HG03103 (cell line): ENCODE results near the gene FBXO3.

ENCODE experiments used
- ATAC-seq: cut with Tn5 transposase; IDR thresholded peaks from one replicate; pipeline ENCODE4 v1.9.1; 2021; ENCODE audit warnings: low read depth; ENCODE audit not compliant: unreplicated experiment

The FBXO3 gene

DNA sequence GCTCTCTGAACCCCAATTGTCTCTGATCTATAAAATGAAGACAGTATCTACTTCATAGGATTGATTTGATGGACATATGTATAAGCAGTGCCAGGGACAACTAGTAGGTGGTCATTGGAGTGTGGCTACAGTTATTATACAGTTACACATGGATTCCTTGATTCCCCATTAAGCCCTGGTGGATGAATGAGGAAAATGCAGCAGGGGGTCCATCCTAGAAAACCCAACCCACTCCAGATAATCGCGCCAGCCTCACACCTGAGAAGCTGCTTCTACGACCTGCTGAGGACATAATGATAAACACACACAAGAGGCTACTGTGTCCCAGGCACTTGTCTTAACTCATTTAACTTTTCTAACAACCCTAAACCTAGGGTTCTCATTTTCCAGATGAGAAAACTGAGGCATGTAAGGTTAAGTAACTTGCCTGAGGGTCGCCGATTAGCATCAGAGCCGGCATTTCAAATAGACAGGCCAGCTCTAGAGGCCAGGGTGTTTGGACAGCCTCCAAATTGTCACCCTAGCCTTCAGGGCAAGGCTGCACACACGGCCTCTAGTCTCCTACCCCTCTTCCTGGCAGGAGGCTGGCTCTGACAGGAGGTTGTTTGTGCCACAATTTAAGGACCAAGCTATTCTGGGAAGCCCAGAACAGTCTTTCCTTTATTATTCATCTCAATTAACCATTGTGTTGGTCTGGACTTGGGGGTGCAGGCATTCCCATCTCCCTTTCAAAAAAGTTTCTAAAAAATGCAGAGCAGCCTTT lies 69.9 kb downstream of the FBXO3 start:
- no peak for ATAC-seq

DNA sequence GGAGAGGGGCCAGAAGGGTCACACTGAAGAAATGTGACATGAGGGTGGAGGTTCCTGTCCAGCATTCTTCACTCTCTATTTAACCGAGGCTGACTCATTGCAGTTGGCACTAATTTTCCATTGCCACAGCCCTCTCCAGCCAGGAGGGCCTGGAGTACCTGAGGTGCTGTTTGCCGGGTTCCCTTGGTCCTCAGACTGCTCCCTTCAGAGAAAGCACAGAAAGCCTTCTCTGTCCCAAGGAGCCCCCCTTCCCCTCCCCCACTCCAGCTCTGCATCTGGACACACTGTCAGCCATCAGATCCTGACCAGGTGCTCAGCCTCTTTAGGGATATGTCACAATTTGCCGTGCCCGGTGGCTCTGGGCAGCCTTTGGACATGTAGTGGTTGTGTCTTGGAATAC lies 70.5 kb downstream of the FBXO3 start:
- no peak for ATAC-seq

DNA sequence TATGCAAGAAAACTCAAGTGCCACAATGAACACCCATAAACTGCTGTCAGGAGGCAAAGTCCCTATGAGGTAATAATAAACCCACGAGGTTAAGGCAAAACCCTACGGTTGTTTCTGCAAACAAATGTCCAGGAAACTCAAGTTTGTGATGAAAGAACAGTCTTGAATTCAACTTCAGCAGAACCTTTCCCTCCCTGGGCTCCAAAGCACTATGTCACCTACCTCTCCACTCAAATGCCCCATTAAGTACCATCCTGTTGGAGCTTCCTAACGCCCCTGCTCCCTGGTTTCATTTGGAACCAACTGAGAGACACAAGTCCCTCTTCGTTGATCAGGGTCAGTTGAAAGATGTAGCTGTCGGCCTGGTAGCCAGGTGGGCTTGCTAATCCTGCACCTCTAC lies 71.1 kb downstream of the FBXO3 start:
- ATAC-seq: no peak

DNA sequence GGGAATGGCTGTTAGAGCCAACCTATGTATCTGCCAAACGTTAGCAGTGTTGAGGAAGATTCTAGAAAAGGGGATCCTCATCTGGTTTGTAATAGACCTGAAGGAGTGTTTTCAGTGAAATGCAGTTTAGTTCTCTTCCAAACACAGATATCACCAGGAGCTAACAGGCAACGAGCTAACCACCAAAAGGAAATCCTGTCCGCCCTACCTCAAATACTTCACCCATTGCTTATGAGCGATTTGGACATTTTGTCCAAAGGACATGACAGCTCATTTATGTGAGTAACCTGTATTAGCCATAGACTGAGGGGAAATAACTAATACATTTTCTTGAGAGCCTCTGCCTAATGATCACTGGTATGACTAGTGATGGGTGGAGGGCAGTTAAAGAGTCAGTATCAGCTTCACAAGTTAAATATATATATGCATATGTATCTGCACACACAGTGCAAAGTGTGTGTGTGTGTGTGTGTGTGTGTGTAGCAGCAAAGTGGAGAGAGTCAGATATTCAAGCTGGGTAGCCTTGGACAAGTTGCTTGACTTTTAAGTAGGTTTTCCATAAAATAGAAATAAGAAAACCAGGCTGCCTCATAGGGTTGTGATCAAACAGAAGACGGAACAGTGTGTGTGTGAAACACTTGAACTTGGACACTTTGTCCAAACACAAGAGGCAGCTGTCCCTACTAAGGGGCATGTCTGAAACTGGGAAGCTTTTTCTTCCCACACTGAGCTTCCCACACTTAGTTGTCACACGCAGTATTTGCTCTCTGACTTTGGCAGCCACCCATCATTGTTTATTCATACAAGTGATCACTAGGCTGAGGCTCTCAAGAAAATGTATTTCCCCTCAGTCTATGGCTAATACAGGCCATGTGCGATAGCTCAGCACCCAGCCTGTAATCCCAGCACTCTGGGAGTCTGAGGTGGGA lies 72.8 kb downstream of the FBXO3 start:
- ATAC-seq: no peak

DNA sequence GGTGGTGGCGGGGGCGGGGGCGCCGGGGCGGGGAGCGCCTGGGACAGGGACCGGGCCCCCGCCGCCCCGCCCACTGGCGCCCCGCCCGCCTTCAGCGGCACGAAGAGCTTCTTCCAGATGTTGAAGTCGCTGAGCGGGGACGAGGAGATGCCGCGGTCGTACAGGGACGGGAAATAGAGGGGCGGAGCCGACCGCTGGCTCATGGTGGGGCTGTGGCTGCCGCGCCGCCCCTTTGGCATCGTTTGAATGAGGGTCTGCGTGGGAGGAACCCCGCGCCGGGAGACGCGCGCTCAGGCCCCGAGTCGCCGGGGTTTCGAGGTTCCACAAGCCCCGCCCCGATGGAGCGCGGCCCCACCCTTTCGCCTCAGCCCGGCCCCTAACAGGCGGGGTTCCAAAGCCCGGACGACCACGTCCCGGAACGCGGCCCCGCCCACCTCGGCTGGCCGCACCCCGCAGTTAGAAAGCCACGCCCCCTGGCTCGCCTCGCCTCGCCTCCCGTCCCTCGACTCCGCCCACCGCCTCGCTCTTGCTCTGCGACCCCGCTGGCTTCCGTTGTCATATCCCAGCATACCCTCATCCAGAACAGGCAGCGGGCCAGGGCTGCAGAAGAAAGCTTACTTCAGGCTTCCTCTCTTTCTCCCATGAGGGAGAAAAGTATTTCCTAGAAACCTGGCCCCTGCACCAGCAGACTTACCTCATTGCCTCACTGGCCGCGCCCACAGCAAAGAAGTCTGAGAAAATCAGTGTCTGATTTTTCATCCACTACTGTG lies 73.6 kb downstream of the FBXO3 start, which contains the start of gene C11orf91:
Gene C11orf91 (minus strand): TSS at position 325 of the 770 bp plus-strand sequence. CDS start 86 bp downstream, at position 239.
- peak; percentile 77 for ATAC-seq

DNA sequence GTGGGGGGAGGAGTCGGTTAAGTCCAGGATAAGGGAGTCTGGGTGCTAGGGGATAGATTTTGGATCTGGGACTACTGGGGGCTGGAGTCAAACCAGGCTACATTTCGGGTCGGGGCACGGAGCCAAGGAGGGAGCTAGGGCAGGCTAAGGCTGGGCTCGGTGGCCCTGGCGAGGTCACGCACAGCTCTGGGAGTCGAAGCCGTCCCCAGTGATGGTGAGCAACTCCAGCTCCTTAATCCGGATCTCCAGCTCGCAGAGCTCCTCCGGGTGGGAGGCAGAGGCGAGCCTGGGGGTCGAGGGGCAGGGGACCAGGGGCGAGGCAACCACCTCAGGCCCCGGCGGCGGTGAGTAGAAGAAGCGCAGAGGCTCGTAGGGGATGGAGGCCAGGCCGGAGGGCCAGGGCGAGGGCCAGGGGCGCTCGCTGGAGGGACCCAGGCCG lies 74.2 kb downstream of the FBXO3 start:
- no peak for ATAC-seq

DNA sequence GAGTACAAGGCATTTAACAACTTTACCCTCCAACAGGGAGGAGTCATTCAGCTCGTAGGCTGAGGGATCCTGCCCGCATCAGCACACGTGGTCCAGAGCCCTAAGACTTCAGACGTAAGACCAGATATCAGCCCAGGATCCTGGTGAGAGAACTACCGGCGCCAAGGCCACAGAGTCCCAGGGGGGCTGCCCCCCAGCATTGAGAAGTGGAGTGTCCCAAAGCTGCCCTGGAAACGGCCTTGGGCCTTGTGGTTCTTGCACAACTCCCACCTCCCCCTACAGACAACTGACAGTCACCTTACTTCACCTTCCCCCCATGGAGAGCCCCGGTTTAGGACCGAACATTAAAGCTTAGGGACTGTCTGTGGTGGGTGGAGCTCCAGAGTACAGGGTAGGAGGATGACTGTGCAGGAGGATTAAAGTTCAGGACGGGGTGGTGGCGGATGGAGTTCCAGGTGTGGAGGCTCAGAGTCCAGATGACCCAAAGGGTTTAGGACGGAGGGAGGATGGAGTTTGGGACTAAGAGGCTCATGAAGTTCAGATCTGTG lies 74.7 kb downstream of the FBXO3 start:
- ATAC-seq: no peak

DNA sequence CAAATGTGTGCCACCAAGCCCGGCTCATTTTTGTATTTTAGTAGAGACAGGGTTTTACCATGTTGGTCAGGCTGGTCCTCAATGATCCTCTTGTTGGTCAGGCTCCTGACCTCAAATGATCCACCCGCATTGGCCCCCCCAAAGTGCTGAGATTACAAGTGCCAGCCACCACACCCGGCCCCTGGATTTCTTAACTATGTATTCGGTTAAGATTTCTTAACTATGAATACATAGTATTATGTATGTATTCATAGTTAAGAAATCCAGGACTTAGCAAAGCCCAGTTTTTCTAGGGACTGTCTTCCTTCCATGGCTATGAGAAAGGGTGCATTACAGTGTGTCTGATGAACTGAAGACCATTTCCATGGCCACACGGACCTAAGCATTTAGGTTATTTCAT lies 75.4 kb downstream of the FBXO3 start:
- no peak for ATAC-seq

DNA sequence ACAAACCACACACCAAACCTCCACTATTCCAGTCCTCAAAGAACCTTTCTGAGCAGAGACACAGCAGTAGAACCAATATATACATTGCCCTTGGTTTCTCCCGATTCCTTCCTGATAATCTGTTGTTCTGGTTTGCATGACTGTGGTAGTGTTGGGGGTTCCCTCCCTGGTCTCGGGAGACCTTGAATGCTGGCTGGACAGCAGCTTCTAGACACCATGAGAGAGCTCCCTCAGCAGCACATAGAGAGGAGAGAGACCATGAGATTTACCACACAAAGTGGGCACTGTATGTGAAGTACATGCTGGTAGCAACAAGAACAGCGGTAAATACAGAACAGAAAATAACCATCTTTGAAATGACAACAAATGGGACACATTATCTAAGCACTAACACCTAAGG lies 76.3 kb downstream of the FBXO3 start:
- ATAC-seq: no peak

DNA sequence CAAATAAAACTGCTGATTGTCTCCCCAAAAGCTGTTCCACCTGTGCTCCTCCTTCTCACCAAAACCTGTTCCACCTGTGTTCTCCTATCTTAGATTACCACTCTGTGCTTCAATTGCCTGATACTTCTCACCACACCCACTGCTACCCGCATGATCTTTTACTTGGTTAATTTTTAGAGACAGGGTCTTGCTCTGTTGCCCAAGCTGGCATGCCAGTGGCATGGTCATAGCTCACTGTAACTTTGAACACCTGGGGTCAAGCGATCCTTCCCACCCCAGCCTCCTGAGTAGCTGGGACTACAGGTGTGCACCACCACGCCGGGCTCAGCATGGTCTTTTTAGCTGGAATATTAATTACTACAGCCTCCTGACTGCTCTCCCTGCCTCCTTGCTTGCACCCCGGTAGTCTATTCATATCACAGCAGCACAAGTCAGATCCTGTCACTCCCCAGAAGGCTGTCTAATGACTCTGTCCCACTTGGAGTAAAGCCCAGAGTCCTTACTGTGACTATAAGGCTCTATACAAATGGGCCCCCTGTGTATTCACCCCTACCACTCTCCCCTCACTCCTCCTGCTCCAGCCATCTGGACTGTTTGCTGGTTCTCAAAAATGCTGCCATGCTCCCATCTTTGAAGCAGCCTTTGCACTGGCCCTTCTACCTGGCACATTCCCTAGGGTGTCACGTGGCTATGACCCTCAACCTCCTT lies 77.2 kb downstream of the FBXO3 start:
- no peak for ATAC-seq

DNA sequence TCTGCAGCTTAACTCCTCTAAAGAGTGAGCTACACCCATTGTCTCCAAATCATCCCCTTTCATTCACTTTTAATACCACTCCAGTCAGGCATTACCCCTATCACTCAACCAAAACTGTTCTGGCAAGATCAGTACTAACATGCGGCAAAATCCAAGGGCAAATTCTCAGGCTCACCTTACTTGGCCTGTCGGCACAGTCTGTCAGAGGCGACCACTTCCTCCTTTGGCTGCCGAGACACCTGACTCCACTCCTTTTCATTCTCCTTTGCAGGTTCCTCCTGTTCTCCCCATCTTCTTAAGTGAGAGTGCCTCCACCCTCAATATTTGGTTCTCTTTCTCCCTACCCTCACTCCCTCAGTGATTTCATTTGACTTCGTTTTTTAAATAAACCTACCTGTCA lies 77.9 kb downstream of the FBXO3 start:
- no peak for ATAC-seq

DNA sequence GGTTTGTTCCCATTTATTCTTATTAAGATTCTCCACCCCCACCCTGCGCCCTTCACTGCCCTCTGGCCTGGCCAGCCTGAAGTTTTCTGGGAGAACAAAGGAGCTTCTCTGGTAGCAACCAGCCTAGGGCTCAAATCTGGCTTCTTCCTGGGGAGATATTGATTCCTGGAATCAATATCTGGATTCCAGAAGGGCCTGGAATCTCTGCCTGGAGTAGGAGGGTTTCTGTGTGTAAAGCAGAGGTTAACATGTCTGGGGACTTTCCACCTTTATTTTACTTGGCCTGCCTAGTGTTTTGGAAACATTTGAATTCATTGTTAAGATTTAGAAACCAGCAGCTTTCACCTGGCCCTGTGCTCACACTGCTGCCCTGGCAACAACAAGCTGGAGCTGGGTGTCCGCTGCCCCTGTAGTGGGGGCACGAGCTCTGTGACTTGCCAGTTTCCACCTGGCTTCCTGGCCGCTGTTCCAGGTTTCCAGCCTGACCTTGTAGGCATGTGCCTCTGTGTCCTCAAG lies 79.2 kb downstream of the FBXO3 start:
- ATAC-seq: no peak

DNA sequence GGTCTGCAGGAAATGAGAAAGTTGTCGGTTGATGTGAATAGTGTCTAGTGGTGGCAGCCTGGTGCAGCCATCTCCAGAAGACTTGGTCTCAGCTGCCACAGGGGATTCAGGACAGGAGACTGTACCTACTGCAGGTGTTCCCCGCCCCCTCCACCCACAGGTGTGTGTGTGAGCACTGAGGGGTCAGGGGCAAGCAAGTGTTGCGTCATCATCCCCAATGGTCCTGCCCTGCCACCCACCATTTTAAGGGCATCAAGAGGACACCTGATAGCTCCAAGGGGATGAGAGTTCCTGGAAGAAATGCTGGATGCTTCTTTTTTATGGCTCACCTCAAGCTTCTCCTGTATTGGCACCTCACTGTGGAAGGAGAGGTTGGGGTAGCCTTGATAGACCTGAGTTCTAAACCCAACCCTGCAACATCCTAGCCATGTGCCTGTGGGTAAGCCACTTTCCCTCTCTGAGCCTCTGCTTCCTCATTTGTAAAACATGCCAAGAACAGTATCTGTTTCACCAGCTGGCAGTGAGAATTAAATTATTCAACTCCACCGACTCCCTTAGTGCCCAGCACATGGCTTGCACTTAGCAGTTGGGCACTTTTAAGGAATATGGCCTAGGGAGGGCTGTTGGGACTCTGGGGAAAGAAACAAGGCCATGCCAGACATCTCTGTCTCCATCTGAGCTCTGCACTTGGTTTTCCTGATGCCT lies 79.8 kb downstream of the FBXO3 start:
- no peak for ATAC-seq

DNA sequence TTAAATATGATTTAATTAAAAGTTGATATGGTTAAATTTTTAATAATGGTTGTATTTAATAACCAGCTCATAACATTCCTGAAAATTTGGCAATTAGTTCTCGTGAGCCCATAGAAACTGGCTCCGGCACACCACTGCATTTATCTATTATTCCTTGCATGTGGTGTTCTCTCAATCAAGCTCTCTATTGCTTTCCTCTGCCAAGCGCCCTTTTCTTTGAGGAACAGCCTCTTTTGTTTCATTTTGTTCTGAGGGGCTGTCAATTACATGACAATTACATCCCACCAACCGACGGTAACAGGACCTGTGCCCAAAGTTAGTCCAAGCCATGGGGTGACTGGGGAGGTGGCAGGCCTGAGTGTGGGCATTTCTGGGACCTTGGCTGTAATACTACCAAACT lies 81.8 kb downstream of the FBXO3 start:
- no peak for ATAC-seq

DNA sequence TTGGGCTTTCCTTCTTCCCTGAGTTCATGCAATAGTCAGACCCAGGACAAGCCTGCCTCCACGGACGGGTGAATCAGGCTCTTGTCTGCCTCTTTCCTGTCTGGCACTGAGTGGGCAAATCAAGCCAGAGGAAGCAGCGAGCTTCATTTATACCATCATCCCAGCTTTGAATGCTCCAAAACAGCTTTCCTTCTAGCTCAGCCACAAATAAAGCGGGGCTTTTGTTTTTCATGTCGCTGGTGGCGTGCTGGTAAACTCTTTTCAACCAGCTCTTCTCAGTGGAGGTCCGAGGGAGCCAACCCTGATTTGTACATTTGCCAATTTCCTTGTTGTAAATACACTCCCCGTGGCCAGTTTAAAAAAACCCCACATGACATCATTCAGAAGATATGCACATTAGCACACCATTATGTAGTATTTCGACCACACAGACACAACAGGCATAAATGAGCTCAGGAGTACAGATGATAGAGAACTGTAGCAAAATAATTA lies 82.3 kb downstream of the FBXO3 start:
- no peak for ATAC-seq

DNA sequence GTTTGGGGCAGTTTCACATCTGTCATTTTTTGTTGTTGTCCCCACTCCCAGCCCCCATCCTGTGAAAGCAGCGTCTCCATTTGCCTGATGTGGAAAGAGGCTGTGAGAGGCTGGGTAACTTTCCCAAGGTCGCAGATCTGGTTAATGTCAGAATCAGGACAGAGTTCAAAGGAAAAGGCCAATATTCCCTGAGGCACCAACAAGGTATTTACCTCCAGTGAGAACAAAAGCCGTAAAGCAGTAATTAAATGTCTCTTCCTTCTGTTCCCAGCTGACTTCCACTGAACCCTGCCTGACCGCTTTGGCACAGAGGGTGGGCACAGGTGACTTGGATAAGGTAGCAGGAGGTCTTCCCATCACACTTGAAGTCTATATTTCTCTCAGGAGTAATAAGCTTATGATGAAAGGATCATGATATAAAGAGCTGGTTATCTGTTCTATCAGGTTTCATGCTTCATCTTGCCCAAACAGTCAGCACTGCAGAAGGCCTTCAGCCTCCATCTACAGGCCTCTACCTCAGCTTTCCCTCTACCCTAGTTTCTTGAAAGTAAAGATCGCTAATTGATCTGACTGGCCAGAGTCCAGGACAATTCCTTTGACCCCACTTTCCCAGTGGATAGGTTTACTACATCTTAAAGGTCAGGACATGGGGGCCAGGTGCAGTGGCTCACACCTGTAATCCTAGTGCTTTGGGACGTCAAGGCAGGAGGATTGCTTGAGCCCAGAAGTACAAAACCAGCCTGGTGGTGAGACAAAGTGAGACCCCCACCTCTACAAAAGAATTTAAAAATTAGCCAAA lies 83.1 kb downstream of the FBXO3 start:
- no peak for ATAC-seq
